ENCODE measurements around the gene RGS3. TPM values are rescaled to one million over a fixed set of nuclear protein-coding genes. Genes with fewer than 3 reads are reported as not detected.
A peak's percentile ranks its signal among the peaks of the same experiment; 100 is the strongest.

Gene RGS3
- total RNA-seq, 1 donor from 2014 or later = 59.9 TPM

GRCh38 chr9:113465599-113466140 lies 2.1 kb downstream of the RGS3 start:
- no peak for DNase-seq

- DNase-seq = no peak
These were observed 3.7 kb downstream of the RGS3 start for GRCh38 chr9:113467183-113467582.

GRCh38 chr9:113468716-113469448 lies 5.4 kb downstream of the RGS3 start:
- peak; percentile 96 for DNase-seq

- DNase-seq = no peak
These were observed 7.6 kb downstream of the RGS3 start for GRCh38 chr9:113471143-113471542.

GRCh38 chr9:113471566-113471965 lies 8.0 kb downstream of the RGS3 start:
- DNase-seq = no peak

- DNase-seq = no peak
These were observed 8.7 kb downstream of the RGS3 start for GRCh38 chr9:113472199-113472598.

GRCh38 chr9:113474360-113475028 lies 11.0 kb downstream of the RGS3 start:
- peak; percentile 63 for DNase-seq

GRCh38 chr9:113475031-113475430 lies 11.5 kb downstream of the RGS3 start:
- no peak for DNase-seq

- no peak for DNase-seq
These were observed 12.5 kb downstream of the RGS3 start for GRCh38 chr9:113475992-113476391.

GRCh38 chr9:113476511-113476916 lies 13.0 kb downstream of the RGS3 start:
- no peak for DNase-seq

- DNase-seq = no peak
These were observed 13.5 kb downstream of the RGS3 start for GRCh38 chr9:113477058-113477457.

- no peak for DNase-seq
These were observed 14.1 kb downstream of the RGS3 start for GRCh38 chr9:113477661-113478060.

GRCh38 chr9:113479174-113479621 lies 15.7 kb downstream of the RGS3 start:
- no peak for DNase-seq

GRCh38 chr9:113480612-113481011 lies 17.1 kb downstream of the RGS3 start:
- DNase-seq = no peak

- no peak for DNase-seq
These were observed 17.8 kb downstream of the RGS3 start for GRCh38 chr9:113481176-113481787.

- no peak for DNase-seq
These were observed 18.8 kb downstream of the RGS3 start for GRCh38 chr9:113482341-113482740.

GRCh38 chr9:113482991-113483675 lies 19.6 kb downstream of the RGS3 start:
- no peak for DNase-seq

- no peak for DNase-seq
These were observed 20.2 kb downstream of the RGS3 start for GRCh38 chr9:113483676-113484257.

GRCh38 chr9:113484258-113484730 lies 20.8 kb downstream of the RGS3 start:
- DNase-seq = peak; percentile 32

- DNase-seq = no peak
These were observed 22.2 kb downstream of the RGS3 start for GRCh38 chr9:113485761-113486115.

- no peak for DNase-seq
These were observed 22.8 kb downstream of the RGS3 start for GRCh38 chr9:113486327-113486726.

- DNase-seq = no peak
These were observed 24.5 kb downstream of the RGS3 start for GRCh38 chr9:113488071-113488470.
